WI38 (cell line): ENCODE results near the gene HMOX1.
A peak's percentile ranks its signal among the peaks of the same experiment; 100 is the strongest.

Experiments
- H3K4me3 ChIP-seq: 2 replicates; pipeline ENCODE4 v1.5.1; 2011; ENCODE audit warnings: low read depth, mild to moderate bottlenecking, control low read depth, low read length
- CTCF ChIP-seq: IDR thresholded peaks from 2 replicates; pipeline ENCODE4 v1.5.1; 2012; ENCODE audit warnings: low read depth, mild to moderate bottlenecking, control low read depth, low read length

The HMOX1 gene

DNA sequence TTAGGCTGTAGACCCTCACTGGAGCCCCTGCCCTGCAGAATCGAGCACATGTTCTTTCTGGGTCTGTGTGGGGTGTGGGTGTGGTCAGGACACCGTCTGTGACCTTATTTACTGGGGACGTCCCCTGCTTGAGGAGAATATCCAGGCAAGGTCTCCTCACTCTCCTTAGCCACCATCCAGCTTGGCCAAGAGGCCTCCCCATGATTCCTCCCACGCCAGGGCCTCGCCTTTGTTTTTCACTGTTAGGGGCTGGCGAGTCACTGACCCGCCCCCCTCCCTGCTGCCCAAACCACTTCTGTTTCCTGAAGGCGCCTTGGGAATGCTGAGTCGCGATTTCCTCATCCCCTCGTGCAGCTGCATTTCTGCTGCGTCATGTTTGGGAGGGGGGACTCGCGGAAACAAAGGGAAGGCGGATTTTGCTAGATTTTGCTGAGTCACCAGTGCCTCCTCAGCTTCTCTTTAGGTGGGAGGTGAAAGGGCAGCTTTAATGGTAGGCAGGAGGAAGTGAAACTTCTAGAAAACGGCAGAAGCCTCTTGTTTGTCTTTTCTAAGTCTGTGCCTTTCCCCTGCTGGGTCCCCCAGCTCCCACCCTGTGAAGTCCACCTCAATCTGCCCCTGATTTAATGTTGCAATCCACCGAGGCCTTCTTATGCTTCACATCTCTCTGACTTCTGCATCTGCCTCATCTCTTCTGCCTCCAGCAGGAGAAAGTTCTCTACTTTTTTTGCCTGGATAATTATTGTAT lies 4.0 kb upstream of the HMOX1 start:
- no peak overlapping the region for H3K4me3 ChIP-seq
- TF ChIP-seq CTCF: no peak

DNA sequence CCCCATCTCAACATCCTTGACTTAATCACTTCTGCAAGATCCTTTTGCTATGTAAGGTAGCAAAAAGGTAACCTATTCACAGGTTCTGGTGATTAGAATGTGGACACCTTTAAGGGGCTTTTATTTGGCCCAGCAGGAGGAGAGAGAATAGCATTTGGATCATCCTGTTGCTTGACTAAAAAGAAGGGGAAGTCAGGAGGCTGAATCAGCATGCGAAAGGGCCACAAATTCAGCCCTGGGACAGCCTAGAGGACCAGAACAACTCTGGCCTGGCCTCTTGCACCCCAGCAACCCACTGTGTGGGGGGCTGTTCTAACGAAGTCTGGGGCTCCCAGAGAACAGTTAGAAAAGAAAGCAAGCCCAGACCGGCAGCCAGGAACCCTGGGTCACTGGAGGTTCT lies 3.2 kb upstream of the HMOX1 start:
- TF ChIP-seq CTCF: no peak
- H3K4me3 ChIP-seq: no peak overlapping the region

- no peak for TF ChIP-seq CTCF
- no peak overlapping the region for H3K4me3 ChIP-seq
Observed at GRCh38 chr22:35378621-35379020, 2.3 kb upstream of the HMOX1 start.

GRCh38 chr22:35379146-35379993 lies 1.5 kb upstream of the HMOX1 start:
- TF ChIP-seq CTCF: no peak
- no peak overlapping the region for H3K4me3 ChIP-seq

DNA sequence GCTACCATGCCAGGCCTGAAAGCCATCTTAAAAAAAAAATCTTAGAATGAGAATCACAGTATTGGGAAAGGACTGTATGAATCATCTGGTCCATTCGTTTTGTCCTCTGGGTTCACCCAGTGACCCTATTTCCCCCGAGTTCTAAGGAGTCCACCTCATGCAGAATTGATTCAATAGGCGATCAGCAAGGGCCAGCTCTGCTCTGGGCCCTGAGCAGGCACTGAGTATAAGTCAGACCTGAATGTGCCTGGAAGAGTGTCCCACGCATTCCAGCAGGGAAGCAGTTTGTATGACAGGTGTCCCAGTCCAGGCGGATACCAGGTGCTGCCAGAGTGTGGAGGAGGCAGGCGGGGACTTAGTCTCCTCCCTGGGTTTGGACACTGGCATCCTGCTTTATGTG lies 883 bp upstream of the HMOX1 start:
- no peak for TF ChIP-seq CTCF
- H3K4me3 ChIP-seq: no peak overlapping the region; the same call in 1 of the 2 replicates

- TF ChIP-seq CTCF: no peak
- peak overlapping the region; percentile 86 for H3K4me3 ChIP-seq
Observed at GRCh38 chr22:35381424-35382009, 621 bp downstream of the HMOX1 start.

- no peak overlapping the region for H3K4me3 ChIP-seq
- TF ChIP-seq CTCF: no peak
Observed at GRCh38 chr22:35383679-35384071, 2.8 kb downstream of the HMOX1 start.
